Loucy (cell line): ENCODE results near the gene CBLL1.

Experiments
- CTCF ChIP-seq: fragments of 200-600 bp; sonication (generic); conservative IDR thresholded peaks from 2 replicates; pipeline ENCODE4 v1.5.1; 2014; ENCODE audit warnings: mild to moderate bottlenecking, antibody characterized with exemption, low read length
- EZH2phosphoT487 ChIP-seq: fragments of 200-600 bp; IDR thresholded peaks from 2 replicates; pipeline ENCODE4 v1.6.1; 2018; ENCODE audit warnings: antibody characterized with exemption, mild to moderate bottlenecking, moderate library complexity, borderline replicate concordance

DNA sequence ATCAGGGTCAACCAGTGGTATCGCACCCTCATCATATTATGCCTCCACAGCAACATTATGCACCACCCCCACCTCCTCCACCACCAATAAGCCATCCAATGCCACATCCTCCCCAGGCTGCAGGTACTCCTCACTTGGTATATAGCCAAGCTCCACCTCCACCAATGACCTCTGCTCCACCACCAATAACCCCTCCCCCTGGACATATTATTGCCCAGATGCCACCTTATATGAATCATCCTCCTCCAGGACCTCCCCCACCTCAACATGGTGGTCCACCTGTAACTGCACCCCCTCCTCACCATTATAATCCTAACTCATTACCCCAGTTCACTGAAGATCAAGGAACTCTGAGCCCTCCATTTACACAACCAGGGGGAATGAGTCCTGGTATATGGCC lies 14.7 kb downstream of the CBLL1 start:
- TF ChIP-seq CTCF (no peak), EZH2phosphoT487 (no peak)
